ENCODE measurements around the gene ZNHIT2.

DNA sequence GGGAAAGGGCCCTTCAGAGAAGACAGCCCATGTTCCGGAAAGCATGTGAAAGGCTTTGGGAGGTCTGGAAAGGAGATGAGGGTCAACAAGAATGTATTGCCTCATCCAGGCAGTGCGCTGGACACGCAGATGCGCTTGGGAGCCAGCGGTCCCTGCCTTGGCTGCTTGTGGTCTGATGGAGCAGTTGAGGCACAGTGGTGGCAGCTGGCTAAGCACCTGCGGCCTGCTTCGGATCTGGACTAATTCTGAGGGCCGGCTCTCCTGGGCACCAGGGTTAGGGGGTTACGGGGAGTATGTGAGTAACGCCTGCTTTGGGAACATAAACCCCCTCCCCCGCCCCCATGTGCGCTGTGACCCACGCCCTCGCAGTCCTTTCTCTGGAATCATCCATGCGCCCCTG lies 10.4 kb downstream of the ZNHIT2 start:
- TF ChIP-seq POLR2A (IDR thresholded peaks at IDR 0.05; ENCODE audit: low read depth, low read length) (no peak), TAF1 (IDR thresholded peaks at IDR 0.05; ENCODE audit: borderline replicate concordance, low read depth, low read length) (no peak)
